ENCODE measurements around the gene APOBEC3C.
"Not testable (repeated sequence)": the region's sequence is repeated elsewhere in the genome, so short reads cannot be mapped to it uniquely, and the experiment has no call there.

The APOBEC3C gene

GRCh38 chr22:39061290-39061689 is 47.2 kb downstream of the APOBEC3C start:
- not testable (repeated sequence) for DNase-seq (ENCODE audit: low read depth in 2 of 2)

- not testable (repeated sequence) for DNase-seq (ENCODE audit: low read depth in 2 of 2)
These were observed 47.9 kb downstream of the APOBEC3C start for GRCh38 chr22:39061951-39062350.

- not testable (repeated sequence) for DNase-seq (ENCODE audit: low read depth in 2 of 2)
These were observed 49.8 kb downstream of the APOBEC3C start for GRCh38 chr22:39063904-39064303.

GRCh38 chr22:39066442-39067276 is 52.6 kb downstream of the APOBEC3C start:
- DNase-seq (ENCODE audit: low read depth in 2 of 2) = not testable (repeated sequence)

GRCh38 chr22:39068033-39068785 is 54.2 kb downstream of the APOBEC3C start:
- no peak for DNase-seq (ENCODE audit: low read depth in 2 of 2)
